ENCODE results near the gene NEK7.

NEK7 gene

DNA sequence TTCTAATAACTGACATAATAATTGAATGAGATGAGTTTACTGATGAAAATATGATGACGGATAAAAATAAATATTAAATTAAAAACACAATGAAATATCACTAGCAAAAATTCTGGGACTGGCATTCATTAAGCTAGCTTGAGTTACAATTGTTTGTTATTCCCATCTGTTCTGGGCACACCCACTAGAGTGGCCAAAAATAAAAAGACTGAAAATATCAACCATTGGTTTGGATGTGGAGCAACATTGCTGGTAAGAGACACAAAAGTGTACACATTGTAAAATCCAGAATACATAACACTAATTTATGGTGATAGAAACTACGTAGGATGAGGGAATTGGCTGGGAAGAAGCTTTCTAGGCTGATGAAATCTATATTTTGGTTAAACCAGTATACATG lies 9.6 kb upstream of the NEK7 start:
- DNase-seq = no peak

- DNase-seq = no peak
Observed at GRCh38 chr1:198150369-198150768, 6.4 kb upstream of the NEK7 start.

- peak; percentile 58 for DNase-seq
Observed at GRCh38 chr1:198151688-198152087, 5.1 kb upstream of the NEK7 start.

GRCh38 chr1:198153103-198153502 lies 3.7 kb upstream of the NEK7 start:
- peak; percentile 64 for DNase-seq

DNA sequence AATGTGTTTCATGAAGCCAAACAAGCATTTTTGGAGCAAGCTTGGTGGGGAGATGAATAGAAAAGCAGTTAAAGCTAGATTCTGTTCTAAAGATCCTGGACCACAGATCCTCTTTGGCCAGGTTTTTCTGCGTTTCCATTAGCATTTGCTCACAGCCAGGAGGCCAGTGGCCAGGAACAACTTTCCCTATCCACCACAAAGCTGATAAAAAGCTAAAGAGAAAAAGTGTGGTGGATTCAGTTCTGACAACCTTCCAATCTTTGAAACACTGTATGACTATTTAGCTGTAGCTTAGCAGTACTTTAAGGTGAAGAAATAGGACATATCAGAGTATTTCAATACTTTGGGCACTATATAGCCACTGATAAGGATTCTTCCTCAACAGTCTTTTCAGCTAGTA lies 3.0 kb upstream of the NEK7 start:
- DNase-seq = no peak

GRCh38 chr1:198155253-198155652 lies 1.5 kb upstream of the NEK7 start:
- DNase-seq = peak; percentile 96

DNA sequence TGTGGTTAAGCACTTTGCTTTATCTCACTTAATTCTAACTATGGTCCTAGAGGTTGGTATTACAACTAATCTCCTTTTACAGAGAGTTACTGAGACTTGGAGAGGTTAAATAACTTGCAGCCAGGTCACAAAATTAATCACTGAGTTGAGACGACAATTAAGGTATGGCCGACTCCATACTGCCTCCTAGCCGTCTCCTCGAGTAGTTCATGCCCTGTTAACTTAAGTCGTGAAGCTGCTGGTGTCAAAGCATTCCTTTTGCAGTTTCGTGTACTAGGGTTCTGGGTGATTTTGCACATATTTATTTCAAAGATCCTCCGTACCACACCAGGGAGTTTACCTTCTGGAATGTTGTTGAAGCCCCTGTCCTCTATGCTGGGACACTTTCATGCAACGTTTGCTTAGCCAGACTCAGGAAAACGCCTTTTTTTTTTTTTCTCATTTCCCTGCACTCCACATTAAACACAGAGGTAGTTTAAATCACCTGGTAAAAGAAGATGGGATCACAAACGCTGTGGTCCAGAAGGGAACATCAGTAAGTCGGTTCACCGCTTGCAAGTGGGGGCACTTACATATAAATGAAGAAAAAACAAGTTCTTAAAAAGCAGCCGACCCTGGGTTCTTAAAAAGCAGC lies 570 bp upstream of the NEK7 start:
- DNase-seq = peak; percentile 81

DNA sequence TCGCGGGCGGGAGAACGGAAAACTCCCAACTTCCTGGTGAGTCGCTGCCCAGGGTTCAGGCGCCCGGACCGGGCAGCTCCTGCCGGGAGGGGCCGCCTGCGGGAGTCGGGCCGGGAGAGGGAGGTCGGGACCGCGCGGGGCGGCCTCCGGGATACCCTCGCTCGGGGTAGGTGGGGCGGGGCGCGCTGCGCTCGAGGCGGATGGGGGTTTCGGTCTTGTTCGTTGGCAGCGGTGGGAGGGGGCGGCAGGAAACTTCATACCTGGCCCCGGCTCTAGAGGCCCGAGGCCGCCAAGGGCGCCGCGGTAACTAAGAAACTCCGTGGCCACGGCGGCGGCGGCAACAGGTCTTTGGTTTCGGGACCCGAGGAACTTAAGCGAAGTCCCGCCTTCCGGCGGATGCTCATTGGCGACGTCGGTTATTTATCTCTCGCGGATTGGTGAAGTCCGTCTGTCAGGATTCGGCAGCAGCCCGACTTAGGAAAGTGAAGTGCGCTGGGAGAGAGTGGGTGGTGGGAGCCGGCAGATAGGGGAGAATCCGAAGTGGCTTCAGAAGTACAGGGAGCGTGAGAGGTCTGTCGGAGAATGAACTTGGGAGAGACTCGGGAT lies 546 bp downstream of the NEK7 start:
- peak; percentile 94 for DNase-seq

- peak; percentile 41 for DNase-seq
Observed at GRCh38 chr1:198157847-198158725, 1.3 kb downstream of the NEK7 start.

GRCh38 chr1:198158735-198159589 lies 2.2 kb downstream of the NEK7 start:
- DNase-seq = peak; percentile 90

DNA sequence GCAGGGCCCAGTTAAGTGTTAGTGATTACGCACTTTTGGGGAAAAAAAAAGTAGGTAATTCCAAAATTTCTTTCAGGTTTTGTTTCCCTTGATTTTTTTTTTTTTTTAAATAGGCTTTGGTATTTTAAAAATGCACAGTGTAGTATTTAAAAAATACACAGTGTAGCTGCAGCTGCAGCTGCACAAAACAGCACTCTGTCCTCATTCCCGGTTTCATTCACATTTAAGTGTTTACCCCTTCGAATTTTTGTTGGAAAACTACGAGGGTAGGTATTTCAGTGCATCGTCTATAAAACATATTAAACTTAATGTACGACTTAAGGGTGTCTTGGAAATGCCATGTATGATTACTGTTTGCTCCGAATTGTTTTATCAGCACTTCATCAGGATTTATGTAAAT lies 3.4 kb downstream of the NEK7 start:
- DNase-seq = no peak

- DNase-seq = no peak
Observed at GRCh38 chr1:198160946-198161614, 4.3 kb downstream of the NEK7 start.

GRCh38 chr1:198161718-198162090 lies 4.9 kb downstream of the NEK7 start:
- DNase-seq = no peak

DNA sequence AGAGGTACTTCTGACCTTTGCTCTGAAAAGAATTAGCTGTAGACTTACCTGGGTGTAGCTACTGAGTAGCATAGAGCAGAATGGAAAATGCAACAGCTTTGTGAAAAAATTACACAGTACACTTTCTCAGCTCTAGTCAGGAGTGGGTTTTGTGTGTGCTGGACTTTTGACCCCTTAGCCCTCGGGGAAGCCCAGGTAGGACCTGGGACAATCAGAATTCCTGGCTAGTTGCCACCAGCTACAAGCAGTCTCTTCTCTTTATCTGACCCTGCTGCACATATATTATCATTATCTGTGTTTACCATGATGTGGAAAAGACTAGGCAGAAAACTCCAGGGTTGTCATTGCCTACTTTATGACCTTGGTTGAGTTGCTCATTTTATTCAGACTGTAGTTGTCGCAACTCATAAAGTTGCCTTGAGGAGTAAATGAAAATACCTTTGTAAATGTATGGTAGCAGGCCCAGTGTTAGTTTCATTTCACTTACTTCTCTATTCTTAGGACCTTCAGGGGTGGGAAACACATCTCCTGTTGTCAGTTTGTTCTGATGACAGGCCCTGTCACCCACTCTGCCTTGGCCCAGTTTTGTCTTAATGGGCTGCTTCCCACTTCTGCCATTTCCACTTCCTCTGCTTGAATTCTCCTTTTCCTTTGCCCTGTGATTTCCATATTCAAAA lies 5.4 kb downstream of the NEK7 start:
- DNase-seq = no peak

DNA sequence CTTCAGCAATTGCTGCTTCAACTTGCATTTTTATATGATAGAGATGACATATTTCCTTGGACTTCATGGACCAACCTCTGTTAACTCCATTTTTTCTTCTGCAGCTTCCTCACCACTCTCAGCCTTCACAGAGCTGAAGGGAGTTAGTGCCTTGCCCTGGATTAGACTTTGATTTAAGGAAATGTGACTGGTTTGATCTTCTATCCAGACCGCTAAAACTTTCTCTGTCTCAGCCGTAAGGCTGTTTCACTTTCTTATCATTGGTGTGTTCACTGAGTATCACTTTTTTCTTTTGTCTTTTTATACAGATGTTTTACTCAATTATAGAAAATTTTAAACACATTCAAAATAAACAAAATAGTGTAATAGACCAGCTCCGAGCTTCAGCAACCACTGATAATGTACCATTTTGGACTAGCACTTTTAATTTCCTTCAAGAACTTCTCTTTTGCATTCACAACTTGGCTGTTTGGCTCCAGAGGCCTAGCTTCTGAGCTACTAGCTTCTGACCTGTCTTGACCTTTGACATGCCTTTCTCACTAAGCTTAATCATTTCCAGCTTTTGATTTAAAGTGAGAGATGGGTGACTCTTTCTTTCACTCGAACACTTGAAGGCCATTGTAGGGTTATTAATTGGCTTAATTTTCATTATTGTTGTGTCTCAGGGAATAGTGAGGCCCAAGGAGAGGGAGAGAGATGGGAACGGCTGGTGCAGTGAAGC lies 9.3 kb downstream of the NEK7 start:
- DNase-seq = no peak

DNA sequence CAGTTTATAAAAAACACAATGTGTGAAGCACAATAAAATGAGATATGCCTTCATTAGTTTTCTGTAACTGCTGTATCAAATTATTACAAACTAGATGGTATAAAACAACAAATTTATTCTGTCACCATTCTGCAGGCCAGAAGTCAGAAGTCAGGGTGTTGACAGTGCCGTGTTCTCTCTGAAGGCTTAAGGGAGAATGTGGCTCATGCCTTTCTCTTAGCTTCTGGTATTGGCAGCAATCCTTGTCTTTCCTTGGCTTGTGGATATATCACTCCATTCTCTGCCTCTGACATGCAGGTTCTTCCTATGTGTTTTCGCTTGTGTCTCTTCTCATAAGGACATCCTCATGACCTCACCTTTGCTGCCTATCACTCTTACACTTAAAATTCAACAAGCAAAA lies 10.1 kb downstream of the NEK7 start:
- DNase-seq = no peak

DNA sequence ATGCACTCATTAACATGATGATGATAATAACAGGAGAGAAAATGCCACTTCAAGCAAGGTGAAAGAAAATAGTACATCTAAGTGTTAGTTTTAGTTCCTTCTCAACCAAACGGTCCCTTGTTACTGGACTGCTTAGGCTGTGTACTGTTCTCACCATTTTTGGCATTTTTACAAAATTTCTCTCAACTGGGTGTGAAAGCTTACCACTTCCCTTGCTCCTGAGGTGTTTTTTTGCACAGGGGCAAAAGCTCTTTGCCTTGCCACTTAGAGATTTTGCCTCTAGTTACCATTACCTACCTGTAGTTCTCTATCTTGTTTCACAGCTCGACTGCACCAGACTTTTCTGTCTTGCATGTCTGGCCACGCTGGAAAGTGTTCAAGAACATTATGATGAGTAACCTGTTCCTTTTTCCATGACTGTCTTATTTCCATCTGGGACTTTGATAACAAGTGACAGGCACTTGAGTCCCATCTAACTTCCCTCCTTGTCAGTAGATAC lies 10.7 kb downstream of the NEK7 start:
- peak; percentile 35 for DNase-seq

GRCh38 chr1:198168227-198168626 lies 11.4 kb downstream of the NEK7 start:
- peak; percentile 89 for DNase-seq

DNA sequence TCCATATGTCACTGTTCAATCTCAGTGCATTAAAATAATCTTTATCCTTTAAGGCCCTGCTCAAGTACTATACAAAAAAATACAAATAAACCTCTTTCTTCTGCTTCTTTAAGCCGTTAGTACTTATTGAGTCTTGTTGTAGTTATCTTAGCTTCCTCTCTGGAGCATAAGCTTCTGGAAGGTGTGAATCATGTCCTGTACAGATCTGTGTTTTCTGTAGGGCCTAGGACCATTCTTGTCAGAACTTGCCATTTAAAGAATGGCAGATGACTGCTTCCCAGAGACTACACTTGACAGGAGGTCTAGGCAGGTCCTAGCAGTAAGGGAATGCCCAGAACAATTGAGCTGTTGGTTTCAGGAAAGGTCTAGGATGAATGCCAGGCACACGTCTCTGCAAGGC lies 12.9 kb downstream of the NEK7 start:
- DNase-seq = no peak

GRCh38 chr1:198171667-198172540 lies 15.1 kb downstream of the NEK7 start:
- no peak for DNase-seq
